Measurements from ENCODE around the gene MRPS12.

- TF ChIP-seq SP1 (CRISPR knock-in tag; IDR thresholded peaks at IDR 0.05) (no peak), ZBED1 (IDR thresholded peaks at IDR 0.05) (no peak), RAD21 (CRISPR knock-in tag; conservative IDR thresholded peaks at IDR 0.05 in 1 of 2, IDR thresholded peaks at IDR 0.05 in 1 of 2) (no peak)
Observed at GRCh38 chr19:38888876-38889275, 41.9 kb upstream of the MRPS12 start.
